PFSK-1 (cell line): ENCODE results near the gene ZEB2.
A peak's percentile ranks its signal among the peaks of the same experiment; 100 is the strongest.

Source experiments
- FOXP2 ChIP-seq: optimal IDR thresholded peaks from 2 replicates; pipeline ENCODE3; 2011; ENCODE audit warnings: borderline replicate concordance, control low read depth, inconsistent platforms; ENCODE audit not compliant: insufficient read depth; ENCODE audit errors: extremely low read length, extremely low read depth
- POLR2AphosphoS5 ChIP-seq: IDR thresholded peaks from 2 replicates; pipeline ENCODE4 v1.6.1; 2012; ENCODE audit warnings: low read depth, mild to moderate bottlenecking, control low read depth, low read length, moderate library complexity
- SIN3A ChIP-seq: IDR thresholded peaks from 2 replicates; pipeline ENCODE4 v1.6.1; 2012; ENCODE audit warnings: mild to moderate bottlenecking, low read length, moderate library complexity, borderline replicate concordance; ENCODE audit not compliant: insufficient read depth
- TAF1 ChIP-seq: IDR thresholded peaks from 2 replicates; pipeline ENCODE4 v1.6.1; 2012; ENCODE audit warnings: low read length, control low read depth, borderline replicate concordance; ENCODE audit not compliant: insufficient read depth
- TF ChIP-seq, protein P1 (sequence below), 2 experiments: IDR thresholded peaks; 2 replicates each; pipeline versions ENCODE4 v1.6.1 to v1.8.0; 2011 to 2012; ENCODE audit warnings: low read depth in 2 of 2, low read length in 2 of 2, control low read depth in 1 of 2, inconsistent platforms in 1 of 2, mild to moderate bottlenecking in 1 of 2, moderate library complexity in 1 of 2; ENCODE audit not compliant: insufficient read depth in 1 of 2

The ZEB2 gene

DNA sequence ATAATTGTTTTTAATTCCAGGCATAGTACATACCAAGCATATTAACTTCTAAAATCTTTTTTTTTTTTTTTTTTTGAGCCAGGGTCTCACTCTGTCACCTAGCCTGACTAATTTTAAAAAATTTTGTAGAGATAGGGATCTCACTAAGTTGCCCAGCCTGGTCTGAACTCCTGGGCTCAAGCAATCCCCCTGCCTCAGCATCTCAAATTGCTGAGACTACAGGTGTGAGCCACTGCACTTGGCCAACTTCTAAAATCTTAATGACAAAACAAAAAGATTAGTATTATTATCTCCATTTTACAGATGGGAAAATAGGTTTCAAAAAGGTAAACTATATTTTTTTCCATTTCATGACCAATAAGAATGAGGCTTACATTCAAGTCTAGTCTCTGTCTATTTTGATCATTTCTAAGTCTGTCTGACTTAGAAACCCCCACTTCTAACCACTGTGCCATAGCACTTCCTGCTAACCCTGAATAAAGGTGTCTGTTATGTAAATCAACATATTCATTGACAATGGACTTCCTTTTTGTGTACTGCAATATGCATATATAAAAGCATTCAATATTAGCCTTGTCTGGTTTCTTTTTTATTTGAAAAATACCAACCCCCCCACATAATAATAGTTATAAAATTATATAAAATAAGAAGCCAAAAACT is 28.7 kb upstream of the ZEB2 start:
- no peak for TF ChIP-seq TAF1
- no peak for TF ChIP-seq POLR2AphosphoS5
- TF ChIP-seq, protein P1, sequence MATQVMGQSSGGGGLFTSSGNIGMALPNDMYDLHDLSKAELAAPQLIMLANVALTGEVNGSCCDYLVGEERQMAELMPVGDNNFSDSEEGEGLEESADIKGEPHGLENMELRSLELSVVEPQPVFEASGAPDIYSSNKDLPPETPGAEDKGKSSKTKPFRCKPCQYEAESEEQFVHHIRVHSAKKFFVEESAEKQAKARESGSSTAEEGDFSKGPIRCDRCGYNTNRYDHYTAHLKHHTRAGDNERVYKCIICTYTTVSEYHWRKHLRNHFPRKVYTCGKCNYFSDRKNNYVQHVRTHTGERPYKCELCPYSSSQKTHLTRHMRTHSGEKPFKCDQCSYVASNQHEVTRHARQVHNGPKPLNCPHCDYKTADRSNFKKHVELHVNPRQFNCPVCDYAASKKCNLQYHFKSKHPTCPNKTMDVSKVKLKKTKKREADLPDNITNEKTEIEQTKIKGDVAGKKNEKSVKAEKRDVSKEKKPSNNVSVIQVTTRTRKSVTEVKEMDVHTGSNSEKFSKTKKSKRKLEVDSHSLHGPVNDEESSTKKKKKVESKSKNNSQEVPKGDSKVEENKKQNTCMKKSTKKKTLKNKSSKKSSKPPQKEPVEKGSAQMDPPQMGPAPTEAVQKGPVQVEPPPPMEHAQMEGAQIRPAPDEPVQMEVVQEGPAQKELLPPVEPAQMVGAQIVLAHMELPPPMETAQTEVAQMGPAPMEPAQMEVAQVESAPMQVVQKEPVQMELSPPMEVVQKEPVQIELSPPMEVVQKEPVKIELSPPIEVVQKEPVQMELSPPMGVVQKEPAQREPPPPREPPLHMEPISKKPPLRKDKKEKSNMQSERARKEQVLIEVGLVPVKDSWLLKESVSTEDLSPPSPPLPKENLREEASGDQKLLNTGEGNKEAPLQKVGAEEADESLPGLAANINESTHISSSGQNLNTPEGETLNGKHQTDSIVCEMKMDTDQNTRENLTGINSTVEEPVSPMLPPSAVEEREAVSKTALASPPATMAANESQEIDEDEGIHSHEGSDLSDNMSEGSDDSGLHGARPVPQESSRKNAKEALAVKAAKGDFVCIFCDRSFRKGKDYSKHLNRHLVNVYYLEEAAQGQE (IDR thresholded peaks at IDR 0.05; ENCODE audit: insufficient read depth in 1 of 2, low read depth in 2 of 2, low read length in 2 of 2): no peak
- TF ChIP-seq SIN3A: no peak
- TF ChIP-seq FOXP2: no peak

DNA sequence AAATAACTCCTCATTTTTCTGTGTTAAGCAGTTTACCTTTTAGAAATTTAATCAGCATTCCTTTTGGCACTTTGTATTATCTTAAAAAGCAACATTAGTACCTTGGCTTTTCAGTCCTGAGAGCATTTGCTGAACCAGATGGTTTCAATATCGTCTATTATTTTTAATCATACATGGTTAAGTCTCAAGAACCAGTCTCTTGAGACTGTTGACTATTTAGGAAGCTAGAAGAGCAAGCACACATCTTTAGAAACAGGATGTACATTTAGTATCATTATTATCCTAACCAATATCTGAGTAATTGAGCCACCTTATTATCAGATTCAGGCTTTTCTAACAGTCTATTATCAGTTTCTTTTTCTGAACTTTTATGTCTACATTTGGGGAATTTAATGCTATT is 28.2 kb upstream of the ZEB2 start:
- TF ChIP-seq, protein P1 (IDR thresholded peaks at IDR 0.05; ENCODE audit: insufficient read depth in 1 of 2, low read depth in 2 of 2, low read length in 2 of 2): no peak
- TF ChIP-seq SIN3A (no peak), TAF1 (no peak), POLR2AphosphoS5 (no peak), FOXP2 (no peak)

DNA sequence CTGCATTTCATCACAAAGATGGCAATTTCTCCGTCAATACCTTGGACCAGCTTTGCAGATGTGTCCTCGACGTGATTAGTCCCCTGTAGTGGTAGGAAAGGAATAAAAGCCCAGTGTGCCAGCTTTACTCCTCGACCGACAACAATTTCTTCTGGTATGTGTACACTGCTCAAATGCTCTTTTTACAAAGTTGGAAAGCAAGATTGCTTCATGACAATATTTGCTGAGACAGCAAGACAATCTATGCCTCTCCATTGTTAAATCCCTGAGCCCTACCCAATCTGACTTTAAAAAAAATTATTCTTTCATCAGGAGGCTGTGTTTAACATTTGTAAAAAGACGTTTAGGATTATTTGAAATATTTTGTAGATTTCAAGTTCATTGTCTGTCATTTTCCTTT is 27.6 kb upstream of the ZEB2 start:
- no peak for TF ChIP-seq SIN3A
- TF ChIP-seq POLR2AphosphoS5: no peak
- TF ChIP-seq FOXP2: no peak
- TF ChIP-seq TAF1: no peak
- TF ChIP-seq, protein P1 (IDR thresholded peaks at IDR 0.05; ENCODE audit: insufficient read depth in 1 of 2, low read depth in 2 of 2, low read length in 2 of 2): no peak

DNA sequence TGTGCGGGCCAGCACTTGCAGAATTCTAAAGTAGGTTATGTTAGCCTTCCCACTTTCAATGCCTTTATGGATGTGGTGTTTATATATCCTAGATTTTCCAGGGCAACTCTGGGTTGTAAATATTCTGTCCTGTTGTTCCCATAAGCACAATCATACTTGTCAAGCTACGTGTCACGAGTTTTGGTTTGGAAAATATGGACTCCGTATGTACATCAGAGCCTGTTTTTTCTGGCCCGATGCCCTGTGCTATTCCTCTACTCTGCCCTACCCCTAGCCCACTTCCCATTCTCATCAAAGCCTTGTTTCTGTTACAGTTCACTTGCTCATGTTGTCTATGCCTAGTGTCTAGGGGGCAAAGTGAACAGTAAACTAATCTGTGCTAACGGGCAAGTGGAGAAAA is 27.0 kb upstream of the ZEB2 start:
- TF ChIP-seq SIN3A (0 out of 2 replicates have a peak, but pooled peaks have one; percentile 17), FOXP2 (no peak)

DNA sequence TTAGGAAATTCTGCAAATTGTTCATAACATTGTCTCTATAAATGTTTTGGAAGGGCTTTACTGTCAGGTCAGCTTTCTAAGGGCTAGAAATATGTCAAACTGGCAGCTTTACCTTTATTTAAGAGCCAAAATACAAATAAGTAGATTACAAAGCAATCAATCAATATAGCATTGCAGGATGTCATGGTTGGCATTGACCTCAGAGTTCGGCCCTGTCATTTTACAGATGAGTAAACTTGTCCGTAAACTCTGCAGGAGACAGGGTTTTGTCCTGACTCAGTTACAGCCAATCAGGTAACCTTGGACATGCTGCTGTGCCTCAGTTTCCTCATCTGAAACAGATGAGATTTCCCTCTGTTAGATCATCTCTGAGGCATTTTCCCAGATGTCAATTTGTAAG is 25.9 kb upstream of the ZEB2 start:
- no peak for TF ChIP-seq TAF1
- TF ChIP-seq FOXP2: no peak
- no peak for TF ChIP-seq POLR2AphosphoS5
- TF ChIP-seq SIN3A: no peak
- TF ChIP-seq, protein P1 (IDR thresholded peaks at IDR 0.05; ENCODE audit: insufficient read depth in 1 of 2, low read depth in 2 of 2, low read length in 2 of 2): no peak

DNA sequence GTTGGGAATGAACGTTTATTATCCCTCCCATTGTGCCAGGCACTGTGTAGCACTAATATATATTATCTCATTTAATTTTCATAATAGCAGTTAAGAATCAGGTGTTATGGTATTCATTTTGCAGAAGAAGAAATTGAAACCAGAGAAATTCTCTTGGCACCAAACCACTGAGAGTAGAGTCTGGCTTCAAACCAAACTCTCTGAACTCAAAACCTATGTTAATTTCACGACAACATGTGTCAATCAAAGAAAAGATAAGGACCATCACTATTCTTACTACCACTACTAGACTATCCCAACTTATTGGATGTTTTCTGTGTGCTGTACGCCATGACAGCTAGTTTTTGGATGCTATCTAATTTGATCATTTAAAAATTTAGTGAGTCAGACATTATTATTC is 24.1 kb upstream of the ZEB2 start:
- no peak for TF ChIP-seq FOXP2
- no peak for TF ChIP-seq TAF1
- TF ChIP-seq, protein P1 (IDR thresholded peaks at IDR 0.05; ENCODE audit: insufficient read depth in 1 of 2, low read depth in 2 of 2, low read length in 2 of 2): no peak
- TF ChIP-seq POLR2AphosphoS5: no peak
- no peak for TF ChIP-seq SIN3A
